HG03066 (cell line): ENCODE results near the gene ITGBL1.

Experiments used
- ATAC-seq: cut with Tn5 transposase; IDR thresholded peaks from one replicate; pipeline ENCODE4 v1.9.1; 2021; ENCODE audit warnings: low read depth; ENCODE audit not compliant: unreplicated experiment

The ITGBL1 gene

GRCh38 chr13:101673360-101674105 is 221.1 kb downstream of the ITGBL1 start:
- ATAC-seq: no peak

GRCh38 chr13:101681834-101682233 is 229.4 kb downstream of the ITGBL1 start:
- ATAC-seq: no peak

DNA sequence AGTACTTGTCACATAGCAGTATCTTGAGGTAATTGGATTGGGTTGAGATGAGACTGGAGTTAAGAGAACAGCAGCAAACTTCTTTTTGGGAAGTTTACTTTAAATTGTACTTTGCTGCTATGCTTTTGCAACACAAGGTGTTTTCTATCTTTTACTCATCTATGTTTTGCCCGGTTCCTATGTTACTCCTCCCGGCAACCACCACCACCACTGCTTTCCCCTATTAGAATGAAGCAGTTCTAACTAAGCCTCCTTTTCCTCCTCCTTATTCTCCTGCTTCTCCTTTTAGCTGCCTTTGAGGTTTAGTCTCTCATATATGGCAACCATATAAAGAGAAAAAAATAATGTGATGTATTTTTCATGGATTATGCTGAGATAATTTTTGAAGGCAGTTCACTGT is 233.5 kb downstream of the ITGBL1 start:
- ATAC-seq: no peak

DNA sequence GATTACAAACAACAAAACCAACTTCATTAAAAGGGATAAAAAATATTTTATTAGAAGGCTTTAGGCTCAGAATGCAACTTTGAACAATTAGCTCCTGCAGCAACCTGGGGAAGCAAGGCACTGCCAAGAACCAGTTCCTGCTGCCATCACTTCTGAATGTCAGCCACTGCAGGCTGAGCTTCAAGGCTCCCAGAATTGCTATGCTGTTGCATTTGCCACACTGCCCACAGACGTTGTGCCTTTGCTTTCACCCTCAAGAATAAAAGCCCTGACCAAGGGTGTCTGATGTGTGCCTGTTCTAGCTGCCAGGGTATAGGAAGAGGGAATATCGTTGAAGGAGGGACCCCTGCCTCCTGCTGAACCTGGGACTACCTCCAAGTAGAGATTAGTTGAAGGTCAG is 238.4 kb downstream of the ITGBL1 start:
- ATAC-seq: no peak

- ATAC-seq: no peak
These were observed 238.9 kb downstream of the ITGBL1 start for GRCh38 chr13:101691341-101691860.

DNA sequence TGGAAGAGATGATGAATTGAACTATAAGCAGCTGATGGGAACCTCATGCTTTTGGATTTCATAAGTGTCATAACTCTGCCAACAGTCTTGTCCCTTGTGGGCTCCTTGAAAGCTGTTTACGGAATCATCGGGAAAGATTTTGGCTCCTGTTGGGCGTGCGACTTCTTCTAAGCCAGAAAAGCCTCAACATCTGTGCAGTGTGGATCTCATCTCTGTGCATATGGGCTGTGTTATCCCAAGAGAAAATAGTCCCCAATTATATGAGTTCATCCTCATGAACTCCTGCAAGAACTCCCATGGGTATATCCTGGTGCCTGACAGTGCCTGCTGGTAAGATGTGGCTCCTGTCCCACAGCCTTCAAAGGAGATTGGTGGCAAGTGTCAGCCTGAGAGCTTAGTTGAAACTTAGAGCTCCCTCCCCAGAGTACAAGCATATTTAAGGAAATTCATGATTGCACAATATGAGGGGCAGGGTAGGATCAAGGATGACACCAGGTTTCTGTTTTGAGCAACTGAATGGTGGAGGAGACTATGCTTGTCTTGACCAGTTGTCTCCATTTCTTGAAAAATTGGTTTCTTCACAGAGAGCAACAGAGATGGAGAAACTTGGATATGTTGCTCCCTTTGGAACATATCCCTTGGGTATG is 243.5 kb downstream of the ITGBL1 start:
- no peak for ATAC-seq

- ATAC-seq: no peak
These were observed 245.3 kb downstream of the ITGBL1 start for GRCh38 chr13:101697745-101698144.

DNA sequence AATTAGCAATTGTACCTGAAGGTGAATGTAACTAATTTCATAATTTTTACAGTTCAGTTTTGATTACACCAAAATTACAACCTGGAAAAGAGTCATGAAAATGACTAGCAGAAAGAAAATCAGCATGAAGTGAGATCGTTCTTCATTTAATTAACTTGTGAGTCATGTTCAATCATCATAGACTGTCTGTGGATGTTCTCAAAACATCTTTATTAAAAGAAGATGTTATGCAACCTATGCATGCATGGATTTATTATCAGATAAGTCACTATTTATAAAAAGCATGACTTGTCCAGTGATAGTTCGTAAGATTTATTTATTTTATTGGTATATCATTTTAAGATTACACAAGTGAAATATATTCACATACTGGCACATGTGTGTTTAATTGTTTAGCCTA is 245.9 kb downstream of the ITGBL1 start:
- no peak for ATAC-seq

DNA sequence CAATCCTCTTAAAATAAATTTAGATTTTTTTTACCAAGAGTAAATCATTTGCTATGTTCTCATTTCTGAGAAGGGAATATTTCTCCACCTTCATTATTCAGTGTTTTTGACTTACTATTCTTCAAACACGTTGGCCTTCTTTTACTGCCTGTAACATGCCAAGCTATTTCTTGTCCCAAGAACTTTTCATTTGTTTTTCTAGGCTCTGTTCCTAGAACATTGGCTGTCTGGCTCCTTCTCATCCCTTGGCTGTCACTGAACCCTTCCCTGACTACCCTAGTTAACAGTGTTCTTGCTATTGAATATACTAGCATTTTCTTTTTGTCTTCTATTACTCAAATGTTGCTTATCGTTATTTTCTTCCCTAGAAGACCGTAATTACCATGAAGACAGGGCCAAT is 248.1 kb downstream of the ITGBL1 start:
- no peak for ATAC-seq

DNA sequence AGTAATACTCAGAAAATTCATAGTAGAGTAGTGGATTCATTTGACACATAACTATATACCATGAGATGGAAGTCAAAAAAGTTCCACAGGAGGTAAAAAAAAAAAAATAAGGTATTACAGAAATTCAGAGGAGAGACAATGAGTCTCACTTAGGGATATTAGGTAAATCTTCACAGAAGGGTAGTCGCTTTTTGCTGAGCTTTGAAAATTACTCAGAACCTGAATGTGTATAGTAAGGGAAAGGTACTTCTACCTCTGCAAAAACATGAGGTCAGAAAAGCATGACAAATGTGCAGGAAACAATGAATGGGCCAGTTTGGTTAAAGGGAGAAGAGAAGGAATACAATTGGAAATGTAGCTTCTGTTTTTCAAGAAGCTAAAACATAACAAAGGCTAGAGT is 250.6 kb downstream of the ITGBL1 start:
- no peak for ATAC-seq

DNA sequence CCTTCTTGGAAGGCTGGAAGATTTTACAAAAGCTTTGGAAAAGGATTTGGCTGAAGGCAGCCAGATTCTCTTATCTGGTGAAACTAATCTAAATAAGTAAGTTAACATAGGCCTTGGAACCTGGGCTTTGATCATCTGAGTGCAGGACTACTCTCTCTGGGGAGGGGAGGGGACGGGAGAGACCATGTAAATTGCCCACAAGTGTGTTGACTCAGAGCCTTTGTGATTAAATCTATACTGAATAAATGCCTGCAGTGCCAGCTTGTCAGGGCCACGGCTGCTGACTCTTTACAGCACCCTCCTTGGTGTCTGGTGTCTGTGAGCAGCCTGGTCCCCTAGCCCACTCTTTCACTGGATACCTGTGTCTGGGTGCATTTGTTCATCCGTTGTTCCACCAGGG is 251.4 kb downstream of the ITGBL1 start:
- ATAC-seq: no peak

- ATAC-seq: no peak
These were observed 254.2 kb downstream of the ITGBL1 start for GRCh38 chr13:101706651-101707050.

GRCh38 chr13:101707659-101708058 is 255.2 kb downstream of the ITGBL1 start:
- ATAC-seq: no peak

DNA sequence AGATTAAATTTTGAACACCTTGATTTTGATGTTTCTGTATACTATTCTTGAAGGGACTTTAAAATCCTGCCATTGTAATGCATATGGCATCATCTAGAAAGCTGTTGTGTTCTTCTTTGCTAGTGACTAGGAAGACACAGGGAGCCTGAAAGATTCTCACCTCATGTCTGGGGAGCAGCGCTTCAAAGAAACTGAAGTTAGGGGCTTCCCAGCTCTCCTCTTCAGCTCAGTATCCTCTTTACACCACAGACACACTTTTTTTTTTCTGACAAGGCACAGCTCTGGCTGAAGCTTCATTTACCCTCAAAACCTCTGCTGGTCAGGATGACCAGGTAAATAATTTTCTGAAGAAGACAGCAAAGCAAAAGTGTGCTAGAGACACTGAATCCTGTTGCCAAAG is 255.6 kb downstream of the ITGBL1 start:
- ATAC-seq: no peak

- ATAC-seq: no peak
These were observed 257.5 kb downstream of the ITGBL1 start for GRCh38 chr13:101709952-101710351.

GRCh38 chr13:101711307-101712025 is 259.0 kb downstream of the ITGBL1 start:
- no peak for ATAC-seq

DNA sequence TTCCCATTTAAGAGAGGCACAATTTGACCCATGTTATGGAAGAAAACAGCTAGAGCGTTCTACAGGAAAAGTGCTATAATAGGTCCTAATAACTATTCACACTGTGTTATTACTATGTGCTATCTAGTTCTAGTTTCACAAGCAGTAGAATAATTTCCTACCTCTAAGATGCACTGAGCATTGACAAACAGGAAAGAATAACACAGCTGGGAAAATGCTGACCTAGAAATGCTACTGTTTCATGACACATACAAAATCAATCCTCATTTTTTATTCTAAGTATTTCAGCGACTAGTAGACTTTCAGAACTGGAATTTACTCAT is 259.5 kb downstream of the ITGBL1 start:
- no peak for ATAC-seq

- ATAC-seq: no peak
These were observed 261.7 kb downstream of the ITGBL1 start for GRCh38 chr13:101714195-101714594.

- ATAC-seq: no peak
These were observed 264.9 kb downstream of the ITGBL1 start for GRCh38 chr13:101717353-101717752.

GRCh38 chr13:101718496-101718895 is 266.0 kb downstream of the ITGBL1 start:
- no peak for ATAC-seq

GRCh38 chr13:101726681-101727080 is 274.2 kb downstream of the ITGBL1 start:
- no peak for ATAC-seq

DNA sequence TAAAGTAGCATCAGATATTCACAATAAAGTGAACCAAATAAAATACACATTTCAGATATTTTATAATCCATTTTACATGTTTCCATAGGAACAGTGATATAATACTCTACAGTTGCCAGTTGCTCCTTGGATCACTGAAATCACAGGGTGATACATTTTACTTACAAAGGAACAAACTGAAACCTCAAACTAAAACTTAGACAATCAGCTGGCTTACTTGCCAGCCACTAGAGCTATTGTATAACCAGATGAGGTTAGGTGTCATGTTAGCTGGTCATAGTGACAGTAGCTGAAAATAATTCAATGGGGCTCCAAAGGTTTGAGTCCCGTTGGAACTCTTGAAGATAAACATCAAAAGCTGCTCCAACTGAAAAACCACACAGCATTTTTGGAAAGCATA is 274.6 kb downstream of the ITGBL1 start:
- no peak for ATAC-seq
